ENCODE data around the gene CYP4F8. TPM values are rescaled to one million over a fixed set of nuclear protein-coding genes. Genes with fewer than 3 reads are reported as not detected.

CYP4F8 gene
- total and polyA plus RNA-seq, 8 donors: 0.04 to 0.10 TPM; not detected in 6

DNA sequence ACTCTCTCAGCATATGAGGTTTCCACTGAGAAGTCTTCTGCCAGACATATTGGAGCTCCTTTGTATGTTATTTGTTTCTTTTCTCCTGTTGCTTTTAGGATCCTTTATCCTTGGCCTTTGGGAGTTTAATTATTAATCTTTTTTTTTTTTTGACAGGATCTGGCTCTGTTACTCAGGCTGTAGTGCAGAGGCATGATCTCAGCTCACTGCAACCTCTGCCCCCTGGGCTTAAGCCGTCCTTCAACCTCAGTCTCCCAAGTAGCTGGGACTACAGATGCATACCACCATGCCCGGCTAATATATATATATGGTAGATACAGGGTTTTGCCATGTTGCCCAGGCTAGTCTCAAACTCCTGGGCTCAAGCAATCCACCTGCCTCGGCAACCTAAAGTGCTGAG is 19.1 kb downstream of the CYP4F8 start:
- peak overlapping the region in 1 of 2 donors; percentile 64 for H3K27ac ChIP-seq
- peaks cover 0 to 22% of the 10 kb centered on the region in 2 donors for H3K4me1 ChIP-seq
- no peaks in the 10 kb centered on the region for H3K36me3 ChIP-seq
- intact Hi-C loops (cut with DNase I): no loop called here
- H3K27me3 ChIP-seq: peaks cover 0 to 35% of the 10 kb centered on the region in 2 donors
- no peak overlapping the region for H3K4me3 ChIP-seq
- TF ChIP-seq, protein P1, sequence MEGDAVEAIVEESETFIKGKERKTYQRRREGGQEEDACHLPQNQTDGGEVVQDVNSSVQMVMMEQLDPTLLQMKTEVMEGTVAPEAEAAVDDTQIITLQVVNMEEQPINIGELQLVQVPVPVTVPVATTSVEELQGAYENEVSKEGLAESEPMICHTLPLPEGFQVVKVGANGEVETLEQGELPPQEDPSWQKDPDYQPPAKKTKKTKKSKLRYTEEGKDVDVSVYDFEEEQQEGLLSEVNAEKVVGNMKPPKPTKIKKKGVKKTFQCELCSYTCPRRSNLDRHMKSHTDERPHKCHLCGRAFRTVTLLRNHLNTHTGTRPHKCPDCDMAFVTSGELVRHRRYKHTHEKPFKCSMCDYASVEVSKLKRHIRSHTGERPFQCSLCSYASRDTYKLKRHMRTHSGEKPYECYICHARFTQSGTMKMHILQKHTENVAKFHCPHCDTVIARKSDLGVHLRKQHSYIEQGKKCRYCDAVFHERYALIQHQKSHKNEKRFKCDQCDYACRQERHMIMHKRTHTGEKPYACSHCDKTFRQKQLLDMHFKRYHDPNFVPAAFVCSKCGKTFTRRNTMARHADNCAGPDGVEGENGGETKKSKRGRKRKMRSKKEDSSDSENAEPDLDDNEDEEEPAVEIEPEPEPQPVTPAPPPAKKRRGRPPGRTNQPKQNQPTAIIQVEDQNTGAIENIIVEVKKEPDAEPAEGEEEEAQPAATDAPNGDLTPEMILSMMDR (IDR thresholded peaks at IDR 0.05): no peak
- ATAC-seq (no peak), DNase-seq (no peak)
- no peaks in the 10 kb centered on the region for H3K9me3 ChIP-seq

DNA sequence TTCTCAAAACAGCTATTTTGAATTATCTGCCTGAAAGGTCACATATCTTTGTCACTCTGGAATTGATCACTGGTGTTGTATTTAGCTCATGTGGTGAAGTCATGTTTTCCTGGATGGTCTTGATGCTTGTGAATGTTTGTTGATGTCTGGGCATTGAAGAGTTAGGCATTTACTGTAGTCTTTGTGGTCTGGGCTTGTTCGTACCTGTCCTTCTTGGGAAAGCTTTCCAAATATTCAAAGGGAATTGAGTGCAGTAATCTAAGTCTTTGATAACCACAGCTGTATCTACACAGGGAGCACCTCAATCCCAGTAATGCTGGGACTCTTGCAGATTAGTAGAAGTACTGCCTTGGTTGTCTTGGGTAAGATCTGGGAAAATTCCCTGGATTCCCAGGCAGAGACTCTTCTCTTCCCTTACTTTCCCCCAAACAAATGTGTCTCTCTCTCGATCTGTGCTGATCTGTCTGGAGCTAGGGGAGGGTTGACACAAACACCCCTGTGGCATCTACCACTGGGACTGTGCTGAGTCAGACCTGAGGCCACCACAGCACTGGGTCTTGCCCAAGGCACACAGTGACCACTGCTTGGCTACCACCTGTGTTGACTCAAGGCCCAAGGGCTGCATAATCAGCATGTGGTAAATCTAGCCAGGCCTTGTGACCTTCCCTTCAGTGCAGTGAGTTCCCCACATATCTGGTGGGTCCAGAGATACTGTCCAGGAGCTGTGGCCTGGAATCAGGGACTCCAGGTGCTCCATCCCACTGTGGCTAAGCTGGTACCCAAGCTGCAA is 20.2 kb downstream of the CYP4F8 start:
- DNase-seq (no peak), ATAC-seq (no peak)
- intact Hi-C loops (cut with DNase I): no loop called here
- TF ChIP-seq, protein P1 (IDR thresholded peaks at IDR 0.05): no peak
- Histone ChIP-seq H3K27me3 (peaks cover 0 to 33% of the 10 kb centered on the region in 2 donors), H3K27ac (peak overlapping the region in 1 of 2 donors; percentile 64), H3K4me3 (no peak overlapping the region), H3K36me3 (no peaks in the 10 kb centered on the region), H3K9me3 (no peaks in the 10 kb centered on the region), H3K4me1 (peaks cover 0 to 19% of the 10 kb centered on the region in 2 donors)

DNA sequence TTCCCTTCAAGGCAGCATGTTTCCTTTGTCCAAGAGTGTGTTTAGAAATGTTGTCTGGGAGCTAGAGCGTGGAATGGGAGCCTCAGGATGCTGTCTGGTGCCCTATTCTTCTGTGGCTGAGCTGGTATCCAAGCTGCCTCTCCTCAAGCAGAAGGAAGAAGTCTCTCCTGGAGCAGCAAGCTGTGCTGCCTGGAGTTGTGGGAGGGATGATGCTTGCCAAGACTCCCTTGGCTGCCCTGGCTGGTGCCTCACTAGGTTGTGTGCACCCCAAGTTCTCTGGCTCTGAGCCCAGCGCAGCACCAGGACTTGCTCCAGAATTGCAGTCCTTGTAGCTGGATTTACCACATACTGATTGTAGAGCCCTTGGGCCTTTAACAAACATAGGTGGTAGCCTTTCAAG is 21.0 kb downstream of the CYP4F8 start:
- ATAC-seq (no peak), DNase-seq (no peak)
- H3K27me3 ChIP-seq: peaks cover 0 to 25% of the 10 kb centered on the region in 2 donors
- peak overlapping the region in 1 of 2 donors; percentile 64 for H3K27ac ChIP-seq
- H3K9me3 ChIP-seq: no peaks in the 10 kb centered on the region
- H3K4me3 ChIP-seq: no peak overlapping the region
- intact Hi-C loops (cut with DNase I): no loop called here
- TF ChIP-seq, protein P1 (IDR thresholded peaks at IDR 0.05): no peak
- no peaks in the 10 kb centered on the region for H3K36me3 ChIP-seq
- H3K4me1 ChIP-seq: peaks cover 0 to 27% of the 10 kb centered on the region in 2 donors

- no peak overlapping the region for H3K4me3 ChIP-seq
- ATAC-seq: no peak
- intact Hi-C loops (cut with DNase I): no loop called here
Measured at GRCh38 chr19:15639596-15639995, 24.6 kb downstream of the CYP4F8 start.

More at GRCh38 chr19:15639596-15639995, 24.6 kb downstream of the CYP4F8 start:
- H3K27me3 ChIP-seq: peaks cover 0 to 11% of the 10 kb centered on the region in 2 donors
- H3K9me3 ChIP-seq: no peaks in the 10 kb centered on the region
- no peak for DNase-seq
- TF ChIP-seq, protein P1 (IDR thresholded peaks at IDR 0.05): no peak
- H3K4me1 ChIP-seq: peaks cover 0 to 25% of the 10 kb centered on the region in 2 donors
- H3K36me3 ChIP-seq: no peaks in the 10 kb centered on the region
- no peak overlapping the region for H3K27ac ChIP-seq
